ENCODE results near the gene MRPL43. TPM values are rescaled to one million over a fixed set of nuclear protein-coding genes. Genes with fewer than 3 reads are reported as not detected.

The MRPL43 gene
- total RNA-seq, 2 experiments from 2014 or later: 53.8 to 56.2 TPM

GRCh38 chr10:100995181-100995580 lies 7.9 kb upstream of the MRPL43 start:
- Histone ChIP-seq H3K36me3 (ENCODE audit: insufficient read depth, low read length) (peaks cover 50% of the 10 kb centered on the region), H4K20me1 (ENCODE audit: insufficient read depth, low read length) (no peaks in the 10 kb centered on the region), H2AFZ (ENCODE audit: low read length) (no peak overlapping the region), H3K9me2 (ENCODE audit: insufficient read depth, low read length) (no peaks in the 10 kb centered on the region), H3K4me1 (ENCODE audit: insufficient read depth, low read length, poor library complexity, severe bottlenecking) (peaks cover 25% of the 10 kb centered on the region), H3K27ac (ENCODE audit: low read depth, low read length, poor library complexity, severe bottlenecking) (no peak overlapping the region), H3K4me2 (ENCODE audit: low read length) (no peak overlapping the region), H3K79me2 (ENCODE audit: insufficient read depth, low read depth, low read length) (peaks cover 3% of the 10 kb centered on the region; the same call in 1 of the 2 replicates), H3K4me3 (ENCODE audit: low read depth, low read length, poor library complexity, severe bottlenecking) (no peak overlapping the region), H3K9me3 (ENCODE audit: low read length) (no peaks in the 10 kb centered on the region)
- TF ChIP-seq CTCF (conservative IDR thresholded peaks at IDR 0.05; ENCODE audit: low read length) (no peak), EZH2phosphoT487 (IDR thresholded peaks at IDR 0.05; ENCODE audit: borderline replicate concordance, low read depth, low read length) (no peak)
- no TSS peak for BruUV-seq (replicated peaks)
- no peak for DNase-seq (ENCODE audit: low spot score)
- CTCF ChIA-PET (ENCODE audit: unreplicated experiment): no interaction called here
- POLR2A ChIA-PET: no interaction called here
- intact Hi-C loops (cut with micrococcal nuclease; ENCODE audit: unreplicated experiment): no loop called here

GRCh38 chr10:100993986-100994708 lies 6.8 kb upstream of the MRPL43 start:
- ChIA-PET CTCF (ENCODE audit: unreplicated experiment) (no interaction called here), POLR2A (no interaction called here)
- TF ChIP-seq EZH2phosphoT487 (IDR thresholded peaks at IDR 0.05; ENCODE audit: borderline replicate concordance, low read depth, low read length) (no peak), CTCF (conservative IDR thresholded peaks at IDR 0.05; ENCODE audit: low read length) (peak; percentile 60)
- no peaks in the 10 kb centered on the region for H4K20me1 ChIP-seq (ENCODE audit: insufficient read depth, low read length)
- no peak overlapping the region for H3K4me2 ChIP-seq (ENCODE audit: low read length)
- no peak for DNase-seq (ENCODE audit: low spot score)
- no peaks in the 10 kb centered on the region for H3K9me2 ChIP-seq (ENCODE audit: insufficient read depth, low read length)
- H2AFZ ChIP-seq (ENCODE audit: low read length): no peak overlapping the region
- peaks cover 13% of the 10 kb centered on the region for H3K79me2 ChIP-seq (ENCODE audit: insufficient read depth, low read depth, low read length)
- intact Hi-C loops (cut with micrococcal nuclease; ENCODE audit: unreplicated experiment): no loop called here
- H3K4me3 ChIP-seq (ENCODE audit: low read depth, low read length, poor library complexity, severe bottlenecking): no peak overlapping the region
- BruUV-seq (replicated peaks): TSS peak; percentile 87
- no peak overlapping the region for H3K27ac ChIP-seq (ENCODE audit: low read depth, low read length, poor library complexity, severe bottlenecking)
- no peaks in the 10 kb centered on the region for H3K9me3 ChIP-seq (ENCODE audit: low read length)
- H3K4me1 ChIP-seq (ENCODE audit: insufficient read depth, low read length, poor library complexity, severe bottlenecking): peaks cover 35% of the 10 kb centered on the region
- peaks cover 60% of the 10 kb centered on the region for H3K36me3 ChIP-seq (ENCODE audit: insufficient read depth, low read length)

GRCh38 chr10:100989088-100989487 lies 1.8 kb upstream of the MRPL43 start:
- intact Hi-C loops (cut with micrococcal nuclease; ENCODE audit: unreplicated experiment): no loop called here
- Histone ChIP-seq H3K36me3 (ENCODE audit: insufficient read depth, low read length) (peaks cover 50% of the 10 kb centered on the region), H3K9me2 (ENCODE audit: insufficient read depth, low read length) (no peaks in the 10 kb centered on the region), H4K20me1 (ENCODE audit: insufficient read depth, low read length) (0 out of 2 replicates have a peak, but pooled peaks cover 4% of the 10 kb centered on the region), H2AFZ (ENCODE audit: low read length) (no peak overlapping the region), H3K27ac (ENCODE audit: low read depth, low read length, poor library complexity, severe bottlenecking) (no peak overlapping the region), H3K4me1 (ENCODE audit: insufficient read depth, low read length, poor library complexity, severe bottlenecking) (peaks cover 38% of the 10 kb centered on the region), H3K79me2 (ENCODE audit: insufficient read depth, low read depth, low read length) (peaks cover 44% of the 10 kb centered on the region), H3K4me3 (ENCODE audit: low read depth, low read length, poor library complexity, severe bottlenecking) (no peak overlapping the region), H3K9me3 (ENCODE audit: low read length) (no peaks in the 10 kb centered on the region), H3K4me2 (ENCODE audit: low read length) (peak overlapping the region; percentile 30)
- no TSS peak for BruUV-seq (replicated peaks)
- CTCF ChIA-PET (ENCODE audit: unreplicated experiment): no interaction called here
- DNase-seq (ENCODE audit: low spot score): no peak
- POLR2A ChIA-PET: no interaction called here
- TF ChIP-seq EZH2phosphoT487 (IDR thresholded peaks at IDR 0.05; ENCODE audit: borderline replicate concordance, low read depth, low read length) (no peak), CTCF (conservative IDR thresholded peaks at IDR 0.05; ENCODE audit: low read length) (no peak)

Data from OCI-LY7 (cell line).